ENCODE results near the gene GCNT2. TPM values are rescaled to one million over a fixed set of nuclear protein-coding genes. Genes with fewer than 3 reads are reported as not detected.
"Not testable (repeated sequence)": the region's sequence is repeated elsewhere in the genome, so short reads cannot be mapped to it uniquely, and the experiment has no call there.

Gene GCNT2
- total RNA-seq, 1 donor = under 0.01 TPM

GRCh38 chr6:10528158-10528981 lies 7.2 kb downstream of the GCNT2 start:
- DNase-seq (ENCODE audit: low read depth) = peak; percentile 16
- no peak for TF ChIP-seq CTCF (IDR thresholded peaks at IDR 0.05; ENCODE audit: insufficient read depth, low read depth, low read length)
- H3K4me3 ChIP-seq (ENCODE audit: low read depth, low read length) = no peak overlapping the region

- TF ChIP-seq CTCF (IDR thresholded peaks at IDR 0.05; ENCODE audit: insufficient read depth, low read depth, low read length) = no peak
- DNase-seq (ENCODE audit: low read depth) = no peak
- no peak overlapping the region for H3K4me3 ChIP-seq (ENCODE audit: low read depth, low read length)
Observed at GRCh38 chr6:10529231-10529801, 8.2 kb downstream of the GCNT2 start.

- H3K4me3 ChIP-seq (ENCODE audit: low read depth, low read length); DNase-seq (ENCODE audit: low read depth): not testable (repeated sequence)
Observed at GRCh38 chr6:10529828-10530374, 8.8 kb downstream of the GCNT2 start.

GRCh38 chr6:10531503-10531902 lies 10.4 kb downstream of the GCNT2 start:
- DNase-seq (ENCODE audit: low read depth) = no peak
- no peak for TF ChIP-seq CTCF (IDR thresholded peaks at IDR 0.05; ENCODE audit: insufficient read depth, low read depth, low read length)
- H3K4me3 ChIP-seq (ENCODE audit: low read depth, low read length) = no peak overlapping the region

GRCh38 chr6:10531942-10532341 lies 10.8 kb downstream of the GCNT2 start:
- no peak for TF ChIP-seq CTCF (IDR thresholded peaks at IDR 0.05; ENCODE audit: insufficient read depth, low read depth, low read length)
- no peak for DNase-seq (ENCODE audit: low read depth)
- H3K4me3 ChIP-seq (ENCODE audit: low read depth, low read length) = no peak overlapping the region

- no peak for TF ChIP-seq CTCF (IDR thresholded peaks at IDR 0.05; ENCODE audit: insufficient read depth, low read depth, low read length)
- DNase-seq (ENCODE audit: low read depth) = no peak
Observed at GRCh38 chr6:10532392-10532791, 11.2 kb downstream of the GCNT2 start.

GRCh38 chr6:10534419-10534762 lies 13.2 kb downstream of the GCNT2 start:
- TF ChIP-seq CTCF (IDR thresholded peaks at IDR 0.05; ENCODE audit: insufficient read depth, low read depth, low read length) = no peak
- H3K4me3 ChIP-seq (ENCODE audit: low read depth, low read length) = no peak overlapping the region
- no peak for DNase-seq (ENCODE audit: low read depth)

More at GRCh38 chr6:10532392-10532791, 11.2 kb downstream of the GCNT2 start:
- H3K4me3 ChIP-seq (ENCODE audit: low read depth, low read length) = no peak overlapping the region
